HAP-1 (cell line): Measurements from ENCODE around the gene TCF25.

Source experiments
- DNase-seq, 2 experiments: peaks; one replicate each; pipeline ENCODE4 v3.0.0-alpha.2; 2016 to 2020; ENCODE audit warnings: low spot score in 2 of 2
- H3K27me3 ChIP-seq: fragments of 250-450 bp; sonication (Bioruptor Pico); 2 replicates; pipeline ENCODE4 v1.5.1; 2020; ENCODE audit warnings: low read depth, mild to moderate bottlenecking, moderate library complexity
- H3K36me3 ChIP-seq: fragments of 250-450 bp; sonication (Bioruptor Pico); replicated peaks from 2 replicates; pipeline ENCODE4 v1.5.1; 2020; ENCODE audit warnings: mild to moderate bottlenecking
- H3K4me1 ChIP-seq: fragments of 250-450 bp; sonication (Bioruptor Pico); 2 replicates; pipeline ENCODE4 v1.5.1; 2020; ENCODE audit warnings: mild to moderate bottlenecking
- H3K4me3 ChIP-seq: fragments of 250-450 bp; sonication (Bioruptor Pico); 2 replicates; pipeline ENCODE4 v1.5.1; 2020; ENCODE audit warnings: mild to moderate bottlenecking, moderate library complexity
- H3K9me3 ChIP-seq: fragments of 250-450 bp; sonication (Bioruptor Pico); 2 replicates; pipeline ENCODE4 v1.5.1; 2020; ENCODE audit warnings: mild to moderate bottlenecking, moderate library complexity
- in situ Hi-C: fragments of 300-500 bp; cut with MboI; formaldehyde crosslinking; loops from 3 replicates; pipeline ENCODE4 v1.14.3; 2020; ENCODE audit warnings: low sequenced_read_pairs, inconsistent platforms, mixed read lengths

TCF25 gene

GRCh38 chr16:89880477-89881367, 7.3 kb downstream of the TCF25 start:
- in situ Hi-C loops, result no loop called here
- H3K4me1 ChIP-seq, result no peaks in the 10 kb centered on the region
- H3K9me3 ChIP-seq, result no peaks in the 10 kb centered on the region
- no peaks in the 10 kb centered on the region for H3K27me3 ChIP-seq
- H3K4me3 ChIP-seq, result no peak overlapping the region
- no peak for DNase-seq
- peaks cover 67% of the 10 kb centered on the region for H3K36me3 ChIP-seq

GRCh38 chr16:89881368-89881730, 8.0 kb downstream of the TCF25 start:
- no peak overlapping the region for H3K4me3 ChIP-seq
- no peaks in the 10 kb centered on the region for H3K4me1 ChIP-seq
- no peak for DNase-seq
- H3K27me3 ChIP-seq, result no peaks in the 10 kb centered on the region
- H3K36me3 ChIP-seq, result peaks cover 67% of the 10 kb centered on the region
- no peaks in the 10 kb centered on the region for H3K9me3 ChIP-seq
- in situ Hi-C loops, result no loop called here

- Histone ChIP-seq H3K4me1 (no peaks in the 10 kb centered on the region), H3K4me3 (no peak overlapping the region), H3K36me3 (peaks cover 72% of the 10 kb centered on the region), H3K9me3 (no peaks in the 10 kb centered on the region), H3K27me3 (no peaks in the 10 kb centered on the region)
- in situ Hi-C loops, result no loop called here
- no peak for DNase-seq
Observed at GRCh38 chr16:89883346-89884040, 10.1 kb downstream of the TCF25 start.

- peaks cover 71% of the 10 kb centered on the region for H3K36me3 ChIP-seq
- in situ Hi-C loops, result no loop called here
- H3K9me3 ChIP-seq, result no peaks in the 10 kb centered on the region
- H3K4me1 ChIP-seq, result no peaks in the 10 kb centered on the region
- no peaks in the 10 kb centered on the region for H3K27me3 ChIP-seq
- no peak for DNase-seq
- H3K4me3 ChIP-seq, result no peak overlapping the region
Observed at GRCh38 chr16:89884041-89884421, 10.6 kb downstream of the TCF25 start.

GRCh38 chr16:89887243-89887642, 13.9 kb downstream of the TCF25 start:
- in situ Hi-C loops, result no loop called here
- DNase-seq, result no peak
- H3K36me3 ChIP-seq, result peaks cover 82% of the 10 kb centered on the region

GRCh38 chr16:89890200-89890599, 16.8 kb downstream of the TCF25 start:
- H3K36me3 ChIP-seq, result peaks cover 86% of the 10 kb centered on the region
- H3K27me3 ChIP-seq, result no peaks in the 10 kb centered on the region
- no peaks in the 10 kb centered on the region for H3K4me1 ChIP-seq
- no peak overlapping the region for H3K4me3 ChIP-seq
- in situ Hi-C loops, result no loop called here
- DNase-seq, result no peak
- H3K9me3 ChIP-seq, result no peaks in the 10 kb centered on the region

More at GRCh38 chr16:89887243-89887642, 13.9 kb downstream of the TCF25 start:
- no peaks in the 10 kb centered on the region for H3K4me1 ChIP-seq
- H3K4me3 ChIP-seq, result no peak overlapping the region
- H3K27me3 ChIP-seq, result no peaks in the 10 kb centered on the region
- H3K9me3 ChIP-seq, result no peaks in the 10 kb centered on the region

- Histone ChIP-seq H3K4me3 (no peak overlapping the region), H3K4me1 (no peaks in the 10 kb centered on the region), H3K9me3 (no peaks in the 10 kb centered on the region), H3K27me3 (no peaks in the 10 kb centered on the region), H3K36me3 (peaks cover 86% of the 10 kb centered on the region)
- no peak for DNase-seq
- in situ Hi-C loops, result no loop called here
Observed at GRCh38 chr16:89890886-89891657, 17.7 kb downstream of the TCF25 start.

GRCh38 chr16:89892055-89892630, 18.8 kb downstream of the TCF25 start:
- peaks cover 80% of the 10 kb centered on the region for H3K36me3 ChIP-seq
- H3K9me3 ChIP-seq, result no peaks in the 10 kb centered on the region
- in situ Hi-C loops, result no loop called here
- H3K4me3 ChIP-seq, result no peak overlapping the region
- H3K4me1 ChIP-seq, result no peaks in the 10 kb centered on the region
- H3K27me3 ChIP-seq, result no peaks in the 10 kb centered on the region
- no peak for DNase-seq

- no peaks in the 10 kb centered on the region for H3K9me3 ChIP-seq
- no peaks in the 10 kb centered on the region for H3K27me3 ChIP-seq
- no peak overlapping the region for H3K4me3 ChIP-seq
- no peak for DNase-seq
- H3K4me1 ChIP-seq, result no peaks in the 10 kb centered on the region
- in situ Hi-C loops, result no loop called here
- H3K36me3 ChIP-seq, result peaks cover 75% of the 10 kb centered on the region
Observed at GRCh38 chr16:89892635-89893034, 19.2 kb downstream of the TCF25 start.

GRCh38 chr16:89893642-89894548, 20.5 kb downstream of the TCF25 start:
- no peaks in the 10 kb centered on the region for H3K9me3 ChIP-seq
- in situ Hi-C loops, result no loop called here
- no peak overlapping the region for H3K4me3 ChIP-seq
- no peaks in the 10 kb centered on the region for H3K27me3 ChIP-seq
- no peaks in the 10 kb centered on the region for H3K4me1 ChIP-seq
- peaks cover 70% of the 10 kb centered on the region for H3K36me3 ChIP-seq
- DNase-seq, result no peak

- Histone ChIP-seq H3K9me3 (no peaks in the 10 kb centered on the region), H3K36me3 (peaks cover 64% of the 10 kb centered on the region), H3K4me1 (no peaks in the 10 kb centered on the region), H3K4me3 (no peak overlapping the region), H3K27me3 (no peaks in the 10 kb centered on the region)
- DNase-seq, result no peak
- in situ Hi-C loops, result no loop called here
Observed at GRCh38 chr16:89895482-89896250, 22.3 kb downstream of the TCF25 start.

- Histone ChIP-seq H3K9me3 (no peaks in the 10 kb centered on the region), H3K4me3 (no peak overlapping the region), H3K4me1 (no peaks in the 10 kb centered on the region), H3K27me3 (no peaks in the 10 kb centered on the region), H3K36me3 (peaks cover 56% of the 10 kb centered on the region)
- in situ Hi-C loops, result no loop called here
- DNase-seq, result no peak
Observed at GRCh38 chr16:89897204-89897603, 23.8 kb downstream of the TCF25 start.
